Breast epithelium (tissue), 4 donors: ENCODE results near the gene COL6A5. TPM values are rescaled to one million over a fixed set of nuclear protein-coding genes. Genes with fewer than 3 reads are reported as not detected.
"Not testable (repeated sequence)": the region's sequence is repeated elsewhere in the genome, so short reads cannot be mapped to it uniquely, and the experiment has no call there.

Experiments used
- DNase-seq, 2 donors: peaks; one replicate each; pipeline ENCODE4 v3.0.0-alpha.2; 2019; ENCODE audit warnings: low spot score in 2 of 2
- H3K27ac ChIP-seq, 2 donors: fragments of 200-600 bp; sonication (generic) in 1 of 2; one replicate each; pipeline ENCODE4 v1.5.1; 2016 to 2019; ENCODE audit warnings: mild to moderate bottlenecking in 1 of 2
- H3K27me3 ChIP-seq, 2 donors: fragments of 200-600 bp; sonication (generic) in 1 of 2; one replicate each; pipeline versions ENCODE4 v1.5.1 to v1.6.0; 2017 to 2019; ENCODE audit warnings: control low read depth in 1 of 2, mild to moderate bottlenecking in 1 of 2
- H3K36me3 ChIP-seq: fragments of 200-600 bp; one replicate; pipeline ENCODE4 v1.5.1; 2019
- H3K4me1 ChIP-seq, 2 donors: fragments of 200-600 bp; sonication (generic); one replicate each; pipeline ENCODE4 v1.5.1; 2016 to 2019; ENCODE audit warnings: control low read depth in 1 of 2
- H3K4me3 ChIP-seq, 3 donors: fragments of 200-600 bp; sonication (generic); 1 replicate in 2 of 3; 2 replicates in 1 of 3; pipeline ENCODE4 v1.5.1; 2016 to 2019; ENCODE audit warnings: mild to moderate bottlenecking in 3 of 3, moderate library complexity in 2 of 3
- H3K9me3 ChIP-seq, 2 donors: fragments of 200-600 bp; sonication (generic) in 1 of 2; one replicate each; pipeline ENCODE4 v1.5.1; 2016 to 2019; ENCODE audit warnings: control low read depth in 1 of 2
- CTCF ChIP-seq, 3 donors: fragments of 450-650 bp; IDR thresholded peaks; one replicate each; pipeline ENCODE4 v1.5.1; 2016 to 2017; ENCODE audit warnings: antibody characterized with exemption in 3 of 3, mild to moderate bottlenecking in 3 of 3, moderate library complexity in 3 of 3
- POLR2A ChIP-seq: fragments of 450-650 bp; IDR thresholded peaks from one replicate; pipeline ENCODE4 v1.6.1; 2016; ENCODE audit warnings: antibody characterized with exemption, mild to moderate bottlenecking, moderate library complexity
- POLR2AphosphoS5 ChIP-seq, 3 donors: sonication (generic); formaldehyde crosslinking; IDR thresholded peaks; one replicate each; pipeline ENCODE4 v1.6.1; 2017; ENCODE audit warnings: antibody characterized with exemption in 3 of 3
- intact Hi-C: fragments of 100-400 bp; cut with DNase I; formaldehyde crosslinking; loops from one replicate; pipeline ENCODE4 v1.15.1; 2023; ENCODE audit warnings: low total_unique reads
- total RNA-seq, 3 donors: library from RNA; depleted of rRNA; stranded (reverse); fragments of >200 nt; gene quantifications; one replicate each; pipeline ENCODE4 v1.1.0, GENCODE V29; 2016

Gene COL6A5
- total RNA-seq, 3 donors from 2014 or later, result not detected

- Histone ChIP-seq H3K4me1 (no peaks in the 10 kb centered on the region), H3K36me3 (no peaks in the 10 kb centered on the region), H3K4me3 (no peak overlapping the region), H3K27me3 (peaks cover 0 to 16% of the 10 kb centered on the region in 2 donors), H3K27ac (no peak overlapping the region), H3K9me3 (peaks cover 4 to 11% of the 10 kb centered on the region in 2 donors)
- intact Hi-C loops, result no loop called here
- DNase-seq, result no peak
- TF ChIP-seq CTCF (IDR thresholded peaks at IDR 0.05), result no peak
- TF ChIP-seq POLR2A, result no peak
- no peak for TF ChIP-seq POLR2AphosphoS5 (IDR thresholded peaks at IDR 0.05)
Measured at GRCh38 chr3:130341882-130342281, 3.6 kb upstream of the COL6A5 start.

GRCh38 chr3:130342821-130343661, 2.4 kb upstream of the COL6A5 start:
- DNase-seq, result no peak
- H3K27ac ChIP-seq, result no peak overlapping the region
- intact Hi-C loops, result no loop called here

GRCh38 chr3:130348258-130348657, 2.8 kb downstream of the COL6A5 start:
- DNase-seq, H3K36me3 ChIP-seq, H3K4me1 ChIP-seq, H3K9me3 ChIP-seq, H3K27ac ChIP-seq, H3K4me3 ChIP-seq, intact Hi-C loops: not testable (repeated sequence)
- peaks cover 0 to 16% of the 10 kb centered on the region in 2 donors for H3K27me3 ChIP-seq

More at GRCh38 chr3:130342821-130343661, 2.4 kb upstream of the COL6A5 start:
- Histone ChIP-seq H3K36me3 (no peaks in the 10 kb centered on the region), H3K27me3 (peaks cover 0 to 16% of the 10 kb centered on the region in 2 donors), H3K4me3 (no peak overlapping the region), H3K9me3 (no peaks in the 10 kb centered on the region), H3K4me1 (no peaks in the 10 kb centered on the region)
- TF ChIP-seq CTCF (IDR thresholded peaks at IDR 0.05) (no peak), POLR2A (no peak), POLR2AphosphoS5 (IDR thresholded peaks at IDR 0.05) (no peak)

DNA sequence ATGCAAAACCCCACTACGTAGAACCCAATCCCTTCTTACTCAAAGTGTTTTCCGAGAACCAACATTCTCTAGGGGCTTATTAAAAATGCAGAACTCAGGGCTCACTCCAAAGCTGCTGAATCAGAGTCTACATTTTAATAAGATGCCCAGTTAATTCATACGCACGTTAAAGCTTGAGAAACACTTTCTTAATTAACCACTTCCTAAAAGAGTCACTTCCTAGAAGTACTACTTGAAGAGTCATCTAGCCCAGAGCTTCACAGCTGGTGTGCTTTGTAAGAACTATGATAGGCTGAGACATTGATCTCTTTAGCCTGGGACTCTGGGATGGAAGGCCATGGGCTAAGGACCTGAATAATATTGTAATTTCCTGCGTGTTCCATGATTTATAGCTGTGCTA, 9.0 kb downstream of the COL6A5 start:
- no peak for DNase-seq
- no peaks in the 10 kb centered on the region for H3K4me1 ChIP-seq
- H3K27ac ChIP-seq, result no peak overlapping the region
- no peaks in the 10 kb centered on the region for H3K27me3 ChIP-seq
- H3K4me3 ChIP-seq, result no peak overlapping the region
- no peaks in the 10 kb centered on the region for H3K9me3 ChIP-seq
- TF ChIP-seq POLR2A (no peak), POLR2AphosphoS5 (IDR thresholded peaks at IDR 0.05) (no peak), CTCF (IDR thresholded peaks at IDR 0.05) (no peak)
- no peaks in the 10 kb centered on the region for H3K36me3 ChIP-seq
- intact Hi-C loops, result no loop called here

GRCh38 chr3:130374033-130374432, 28.6 kb downstream of the COL6A5 start:
- Histone ChIP-seq H3K4me1 (no peaks in the 10 kb centered on the region), H3K27me3 (no peaks in the 10 kb centered on the region), H3K9me3 (no peaks in the 10 kb centered on the region), H3K36me3 (no peaks in the 10 kb centered on the region), H3K27ac (no peak overlapping the region), H3K4me3 (no peak overlapping the region)
- no peak for DNase-seq
- no peak for TF ChIP-seq POLR2A
- no peak for TF ChIP-seq POLR2AphosphoS5 (IDR thresholded peaks at IDR 0.05)
- TF ChIP-seq CTCF (IDR thresholded peaks at IDR 0.05), result no peak
- intact Hi-C loops, result no loop called here
